ENCODE data around the gene ROR2.

ROR2 gene

GRCh38 chr9:91756510-91756780 is 193.6 kb downstream of the ROR2 start:
- in situ Hi-C loops (cut with MboI; ENCODE audit: low sequenced_read_pairs): no loop called here

- in situ Hi-C loops (cut with MboI; ENCODE audit: low sequenced_read_pairs): no loop called here
Observed at GRCh38 chr9:91755761-91756509, 194.1 kb downstream of the ROR2 start.

GRCh38 chr9:91753711-91754110 is 196.3 kb downstream of the ROR2 start:
- in situ Hi-C loops (cut with MboI; ENCODE audit: low sequenced_read_pairs): no loop called here

- in situ Hi-C loops (cut with MboI; ENCODE audit: low sequenced_read_pairs): no loop called here
Observed at GRCh38 chr9:91751922-91752321, 198.1 kb downstream of the ROR2 start.

- in situ Hi-C loops (cut with MboI; ENCODE audit: low sequenced_read_pairs): no loop called here
Observed at GRCh38 chr9:91750343-91750742, 199.7 kb downstream of the ROR2 start.

GRCh38 chr9:91746904-91747303 is 203.1 kb downstream of the ROR2 start:
- in situ Hi-C loops (cut with MboI; ENCODE audit: low sequenced_read_pairs): no loop called here

- in situ Hi-C loops (cut with MboI; ENCODE audit: low sequenced_read_pairs): no loop called here
Observed at GRCh38 chr9:91746357-91746756, 203.7 kb downstream of the ROR2 start.

- in situ Hi-C loops (cut with MboI; ENCODE audit: low sequenced_read_pairs): no loop called here
Observed at GRCh38 chr9:91744114-91744513, 205.9 kb downstream of the ROR2 start.

GRCh38 chr9:91741522-91741921 is 208.5 kb downstream of the ROR2 start:
- in situ Hi-C loops (cut with MboI; ENCODE audit: low sequenced_read_pairs): no loop called here

- in situ Hi-C loops (cut with MboI; ENCODE audit: low sequenced_read_pairs): no loop called here
Observed at GRCh38 chr9:91740701-91741100, 209.3 kb downstream of the ROR2 start.

- in situ Hi-C loops (cut with MboI; ENCODE audit: low sequenced_read_pairs): no loop called here
Observed at GRCh38 chr9:91736898-91737601, 213.0 kb downstream of the ROR2 start.

- in situ Hi-C loops (cut with MboI; ENCODE audit: low sequenced_read_pairs): no loop called here
Observed at GRCh38 chr9:91736311-91736710, 213.7 kb downstream of the ROR2 start.

GRCh38 chr9:91735049-91735448 is 215.0 kb downstream of the ROR2 start:
- in situ Hi-C loops (cut with MboI; ENCODE audit: low sequenced_read_pairs): no loop called here

GRCh38 chr9:91734371-91734981 is 215.6 kb downstream of the ROR2 start:
- in situ Hi-C loops (cut with MboI; ENCODE audit: low sequenced_read_pairs): no loop called here

- in situ Hi-C loops (cut with MboI; ENCODE audit: low sequenced_read_pairs): no loop called here
Observed at GRCh38 chr9:91733006-91733624, 216.9 kb downstream of the ROR2 start.

- in situ Hi-C loops (cut with MboI; ENCODE audit: low sequenced_read_pairs): no loop called here
Observed at GRCh38 chr9:91732187-91733005, 217.6 kb downstream of the ROR2 start.

- in situ Hi-C loops (cut with MboI; ENCODE audit: low sequenced_read_pairs): no loop called here
Observed at GRCh38 chr9:91730806-91731205, 219.2 kb downstream of the ROR2 start.

- in situ Hi-C loops (cut with MboI; ENCODE audit: low sequenced_read_pairs): loop anchor here (10.0 kb wide), 1 partner anchor 815 kb away; no protein-coding TSS in a partner anchor
Observed at GRCh38 chr9:91729558-91729842, 220.5 kb downstream of the ROR2 start.

- in situ Hi-C loops (cut with MboI; ENCODE audit: low sequenced_read_pairs): loop anchor here (10.0 kb wide), 1 partner anchor 813 kb away; no protein-coding TSS in a partner anchor
Observed at GRCh38 chr9:91727972-91728371, 222.1 kb downstream of the ROR2 start.

- in situ Hi-C loops (cut with MboI; ENCODE audit: low sequenced_read_pairs): loop anchor here (10.0 kb wide), 1 partner anchor 813 kb away; no protein-coding TSS in a partner anchor
Observed at GRCh38 chr9:91727316-91727861, 222.6 kb downstream of the ROR2 start.
